Spleen (tissue), 3 donors: Measurements from ENCODE around the gene ESR1.

Experiments used
- POLR2A ChIP-seq, 3 donors: fragments of 450-650 bp; IDR thresholded peaks; one replicate each; pipeline ENCODE4 v1.5.1; 2017; ENCODE audit warnings: antibody characterized with exemption in 3 of 3, mild to moderate bottlenecking in 1 of 3
- POLR2AphosphoS5 ChIP-seq, 3 donors: sonication (generic); formaldehyde crosslinking; IDR thresholded peaks; one replicate each; pipeline ENCODE4 v1.5.1; 2017; ENCODE audit warnings: antibody characterized with exemption in 3 of 3

GRCh38 chr6:152161501-152161900 is 354.0 kb downstream of the ESR1 start:
- TF ChIP-seq POLR2A (IDR thresholded peaks at IDR 0.05) (no peak), POLR2AphosphoS5 (IDR thresholded peaks at IDR 0.05) (no peak)
